ENCODE results near the gene CHKA. TPM values are rescaled to one million over a fixed set of nuclear protein-coding genes. Genes with fewer than 3 reads are reported as not detected.

Gene CHKA
- polyA plus RNA-seq, 12 donors = 10.7 to 43.3 (median 22.1) TPM; not detected in 1

DNA sequence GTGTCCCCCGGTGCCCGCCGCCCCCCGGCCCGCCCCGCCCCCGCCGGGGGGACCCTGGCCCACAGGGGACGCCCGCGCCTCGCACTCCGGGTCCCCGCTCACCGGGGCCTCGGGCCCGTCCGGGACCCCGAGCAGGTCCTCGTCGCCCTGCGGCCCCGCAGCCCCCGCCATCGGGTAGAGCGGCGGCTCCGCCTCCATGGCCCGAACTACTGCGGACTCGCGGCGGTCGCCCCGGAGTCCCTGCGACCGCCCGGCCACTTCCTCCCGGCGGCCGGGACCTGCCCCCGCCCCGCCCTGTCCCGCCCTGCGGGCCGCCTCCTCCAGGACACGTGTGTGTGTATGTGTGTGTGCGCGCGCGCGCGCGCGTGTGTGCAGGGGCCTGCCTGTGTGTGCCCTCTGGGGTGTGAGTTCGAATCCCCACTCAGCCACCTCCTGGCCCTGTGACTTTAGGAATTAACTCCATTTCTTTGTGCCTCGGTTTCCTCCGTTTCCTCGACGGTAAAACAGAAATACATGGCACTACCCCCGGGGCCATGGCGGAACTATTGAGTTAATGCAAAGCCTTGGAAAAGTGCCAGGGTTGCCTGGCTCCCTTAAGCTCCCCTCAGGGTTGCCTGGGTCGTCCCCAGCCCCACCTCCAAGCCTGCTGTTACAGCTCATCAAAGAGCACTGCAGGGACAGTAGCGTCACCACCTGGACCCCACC, 117.2 kb downstream of the CHKA start, which contains the start of gene UNC93B1:
Gene UNC93B1, minus strand, starts transcription at position 252 of the 705 bp plus-strand sequence. Its CDS starts 54 bp downstream, at position 198.
- DNase-seq = peak; percentile 71

- DNase-seq = no peak
Measured at GRCh38 chr11:68002938-68003845, 118.0 kb downstream of the CHKA start.

Other genes starting within 250 kb of the CHKA start
- 10 to 100 TPM in 1 of 12 donors, 1 to 10 TPM in 10, not detected in 1; 3.4 to 12.6 (median 5.3) TPM for gene UNC93B1, start 117.3 kb downstream of the CHKA start, polyA plus RNA-seq (ENCODE audit: insufficient read length in 12 of 12)
- gene ALDH3B1, start 111.1 kb downstream of the CHKA start, polyA plus RNA-seq (ENCODE audit: insufficient read length in 12 of 12) = 100 to 1,000 TPM in 1 of 12 donors, 10 to 100 TPM in 1, 1 to 10 TPM in 10; 3.2 to 155 (median 7.6) TPM
- gene NDUFS8, start 90.7 kb downstream of the CHKA start, polyA plus RNA-seq (ENCODE audit: insufficient read length in 12 of 12) = 10 to 100 TPM in 11 of 12 donors, not detected in 1; 43.8 to 82.3 (median 58.9) TPM
- 10 to 100 TPM in 11 of 12 donors, not detected in 1; 15.3 to 47.2 (median 24.0) TPM for gene TCIRG1, start 82.4 kb downstream of the CHKA start, polyA plus RNA-seq (ENCODE audit: insufficient read length in 12 of 12)
- gene KMT5B, start 91.9 kb upstream of the CHKA start, polyA plus RNA-seq (ENCODE audit: insufficient read length in 12 of 12) = 10 to 100 TPM in 11 of 12 donors, not detected in 1; 40.3 to 61.3 (median 47.9) TPM
- 10 to 100 TPM in 11 of 12 donors, not detected in 1; 20.9 to 47.8 (median 26.9) TPM for gene C11orf24, start 150.6 kb upstream of the CHKA start, polyA plus RNA-seq (ENCODE audit: insufficient read length in 12 of 12)
- gene LRP5, start 191.2 kb upstream of the CHKA start, polyA plus RNA-seq (ENCODE audit: insufficient read length in 12 of 12) = 10 to 100 TPM in 11 of 12 donors, not detected in 1; 33.3 to 88.3 (median 44.0) TPM

Measured in muscle of arm (tissue), 12 donors.